HCT116 (cell line): ENCODE results near the gene PGBD5. TPM values are rescaled to one million over a fixed set of nuclear protein-coding genes. Genes with fewer than 3 reads are reported as not detected.

Source experiments
- ATAC-seq: fragments of 200-7000 bp; cut with Tn5 transposase; 2 replicates; pipeline ENCODE4 v1.9.1; 2020; ENCODE audit warnings: mild to moderate bottlenecking, moderate library complexity
- BruUV-seq: library from RNA; stranded (reverse); fragments of 400-500 nt; replicated peaks from 2 replicates; lab custom pipeline; 2021; lab: Mats Ljungman, UMichigan
- CTCF ChIA-PET: fragments of 300-600 bp; sonication (Branson Sonifier 250); formaldehyde crosslinking; loops from one replicate; lab custom pipeline; 2021; ENCODE audit warnings: antibody characterized with exemption; lab: Charles Lee
- POLR2A ChIA-PET: fragments of 300-600, 350-600 bp; sonication (Branson Sonifier 250); formaldehyde crosslinking; loops from one replicate; lab custom pipeline; 2021; ENCODE audit warnings: antibody characterized with exemption; lab: Charles Lee
- RAD21 ChIA-PET, 2 experiments: fragments of 300-600 bp; sonication (Branson Sonifier 250); formaldehyde crosslinking; loops; one replicate each; lab custom pipeline; 2023; ENCODE audit warnings: low total read pairs in 2 of 2; ENCODE audit not compliant: uncharacterized antibody in 2 of 2, unreplicated experiment in 2 of 2, low non-redundant PET in 1 of 2; lab: Charles Lee
- DNase-seq: peaks from one replicate; pipeline ENCODE4 v3.0.0-alpha.2; 2010; ENCODE audit warnings: low read depth, low spot score
- H2AFZ ChIP-seq: fragments of 200-600 bp; shearing (Covaris generic), sonication (generic); 2 replicates; pipeline ENCODE4 v1.6.1; 2017; ENCODE audit warnings: low read depth, mixed run types, mixed read lengths, antibody characterized with exemption, low read length; ENCODE audit not compliant: poor library complexity, severe bottlenecking
- H3K27ac ChIP-seq: 2 replicates; pipeline ENCODE4 v1.5.1; 2012; ENCODE audit warnings: low read depth, low read length
- H3K27me3 ChIP-seq: fragments of 200-600 bp; sonication (generic); 2 replicates; pipeline ENCODE4 v1.6.1; 2016; ENCODE audit warnings: mixed run types, low read length, mixed read lengths; ENCODE audit not compliant: insufficient read depth
- H3K36me3 ChIP-seq, 2 experiments: fragments of 200-500 bp in 1 of 2; fragments of 200-600 bp in 1 of 2; sonication (Bioruptor generic) in 1 of 2; sonication (generic) in 1 of 2; 2 replicates each; pipeline versions ENCODE4 v1.5.1 to v1.6.1; 2014 to 2016; ENCODE audit warnings: low read length in 2 of 2, inconsistent platforms in 1 of 2, mixed read lengths in 1 of 2, mixed run types in 1 of 2; ENCODE audit not compliant: insufficient read depth in 2 of 2, control insufficient read depth in 1 of 2
- H3K4me1 ChIP-seq, 2 experiments: fragments of 200-600 bp in 1 of 2; sonication (generic) in 1 of 2; 2 replicates each; pipeline versions ENCODE4 v1.5.1 to v1.6.1; 2012 to 2017; ENCODE audit warnings: low read length in 2 of 2, inconsistent platforms in 1 of 2, mild to moderate bottlenecking in 1 of 2, mixed read lengths in 1 of 2, mixed run types in 1 of 2, moderate library complexity in 1 of 2; ENCODE audit not compliant: insufficient read depth in 2 of 2, control insufficient read depth in 1 of 2
- H3K4me2 ChIP-seq: fragments of 200-600 bp; sonication (generic); 2 replicates; pipeline ENCODE4 v1.6.1; 2017; ENCODE audit warnings: mixed run types, low read length, mixed read lengths
- H3K4me3 ChIP-seq, 2 experiments: fragments of 200-600 bp in 1 of 2; sonication (generic) in 1 of 2; replicated peaks in 1 of 2; 2 replicates each; pipeline ENCODE4 v1.5.1; 2011 to 2016; ENCODE audit warnings: low read length in 2 of 2, control low read depth in 1 of 2, low read depth in 1 of 2, mild to moderate bottlenecking in 1 of 2, mixed read lengths in 1 of 2, mixed run types in 1 of 2
- H3K79me2 ChIP-seq: fragments of 200-600 bp; sonication (generic); 2 replicates; pipeline ENCODE4 v1.6.1; 2017; ENCODE audit warnings: mild to moderate bottlenecking, mixed run types, low read length, moderate library complexity, mixed read lengths; ENCODE audit not compliant: insufficient read depth
- H3K9ac ChIP-seq: fragments of 200-600 bp; sonication (generic); 2 replicates; pipeline ENCODE4 v1.6.1; 2016; ENCODE audit warnings: low read length, mixed read lengths
- H3K9me2 ChIP-seq: fragments of 200-600 bp; sonication (generic), shearing (Covaris generic); 2 replicates; pipeline ENCODE4 v1.6.1; 2017; ENCODE audit warnings: mixed run types, mild to moderate bottlenecking, moderate library complexity; ENCODE audit not compliant: insufficient read depth
- H3K9me3 ChIP-seq, 2 experiments: fragments of 200-500 bp in 1 of 2; fragments of 200-600 bp in 1 of 2; sonication (Bioruptor generic) in 1 of 2; sonication (generic) in 1 of 2; 2 replicates each; pipeline ENCODE4 v1.6.1; 2014 to 2017; ENCODE audit warnings: low read length in 2 of 2, mixed read lengths in 2 of 2, inconsistent platforms in 1 of 2, low read depth in 1 of 2, mild to moderate bottlenecking in 1 of 2, mixed run types in 1 of 2, moderate library complexity in 1 of 2; ENCODE audit not compliant: control insufficient read depth in 1 of 2, insufficient read depth in 1 of 2
- H4K20me1 ChIP-seq: fragments of 200-600 bp; sonication (generic), shearing (Covaris generic); 2 replicates; pipeline ENCODE4 v1.6.1; 2017; ENCODE audit warnings: mixed run types, mild to moderate bottlenecking, moderate library complexity; ENCODE audit not compliant: insufficient read depth
- CEBPB ChIP-seq: IDR thresholded peaks from 2 replicates; pipeline ENCODE4 v1.6.1; 2012; ENCODE audit warnings: low read depth
- EGR1 ChIP-seq: IDR thresholded peaks from 2 replicates; pipeline ENCODE4 v1.6.1; 2012; ENCODE audit warnings: low read depth
- ELF1 ChIP-seq: IDR thresholded peaks from 2 replicates; pipeline ENCODE4 v1.6.1; 2012; ENCODE audit warnings: low read depth, borderline replicate concordance
- EZH2phosphoT487 ChIP-seq: fragments of 200-600 bp; IDR thresholded peaks from 2 replicates; pipeline ENCODE4 v1.6.1; 2018; ENCODE audit warnings: antibody characterized with exemption, borderline replicate concordance
- JUND ChIP-seq: IDR thresholded peaks from 2 replicates; pipeline ENCODE4 v1.6.1; 2012
- MAX ChIP-seq: IDR thresholded peaks from 2 replicates; pipeline ENCODE4 v1.6.1; 2012
- POLR2A ChIP-seq: IDR thresholded peaks from 2 replicates; pipeline ENCODE4 v1.7.0; 2011; ENCODE audit warnings: borderline replicate concordance; ENCODE audit not compliant: insufficient read depth, insufficient read length; ENCODE audit errors: extremely low read depth
- ZBTB33 ChIP-seq: IDR thresholded peaks from 2 replicates; pipeline ENCODE4 v1.6.1; 2011; ENCODE audit warnings: mild to moderate bottlenecking, low read length, moderate library complexity; ENCODE audit not compliant: insufficient replicate concordance; ENCODE audit errors: extremely low read depth
- ZFX ChIP-seq: fragments of 450-650 bp; IDR thresholded peaks from 2 replicates; pipeline ENCODE4 v1.6.1; 2017
- ZNF274 ChIP-seq: fragments of 200-500 bp; sonication (Bioruptor generic); IDR thresholded peaks from 2 replicates; pipeline ENCODE4 v1.6.1; 2014; ENCODE audit warnings: mild to moderate bottlenecking, low read depth, low read length, inconsistent platforms
- intact Hi-C: fragments of 100-400 bp; cut with micrococcal nuclease; formaldehyde crosslinking; loops from 2 replicates; pipeline ENCODE4 v1.10.0; 2022
- total RNA-seq: library from RNA; stranded (reverse); gene quantifications from one replicate; pipeline ENCODE4 v1.2.1, GENCODE V29; 2021; ENCODE audit not compliant: unreplicated experiment

Gene PGBD5
- total RNA-seq, 1 experiment from 2014 or later: 0.27 TPM

- Histone ChIP-seq H4K20me1 (no peaks in the 10 kb centered on the region), H2AFZ (no peak overlapping the region), H3K79me2 (no peaks in the 10 kb centered on the region), H3K36me3 (no peaks in the 10 kb centered on the region), H3K4me1 (0 out of 4 replicates have a peak, but pooled peaks cover 0 to 7% of the 10 kb centered on the region in 2 experiments), H3K27me3 (peaks cover 6% of the 10 kb centered on the region; the same call in 1 of the 2 replicates), H3K9me2 (no peaks in the 10 kb centered on the region), H3K27ac (no peak overlapping the region), H3K9me3 (peaks cover 9 to 14% of the 10 kb centered on the region in 2 experiments; a peak in 2 of 4 replicates), H3K4me2 (no peak overlapping the region), H3K9ac (no peak overlapping the region), H3K4me3 (no peak overlapping the region)
- ChIA-PET POLR2A (no interaction called here), RAD21 (no interaction called here), CTCF (no interaction called here)
- no TSS peak for BruUV-seq
- ATAC-seq (no peak), DNase-seq (no peak)
- intact Hi-C loops: no loop called here
- TF ChIP-seq JUND (no peak), CEBPB (no peak), EGR1 (no peak), ZFX (no peak), POLR2A (no peak), MAX (no peak), ELF1 (no peak), ZNF274 (no peak), EZH2phosphoT487 (no peak), ZBTB33 (no peak)
Measured at GRCh38 chr1:230381585-230381984, 44.5 kb downstream of the PGBD5 start.
